NOMO-1 treated with dmso at 0.1 percent for 144 hours (cell line): Measurements from ENCODE around the gene F7.

Experiments
- DNase-seq: peaks from one replicate; lab custom pipeline; 2025; ENCODE audit not compliant: unreplicated experiment; lab: John Stamatoyannopoulos, UW

Gene F7

GRCh38 chr13:113129921-113130750, 24.5 kb downstream of the F7 start:
- no peak for DNase-seq

- no peak for DNase-seq
These were observed 29.7 kb downstream of the F7 start for GRCh38 chr13:113135281-113135760.

GRCh38 chr13:113137691-113138298, 32.2 kb downstream of the F7 start:
- no peak for DNase-seq

- peak; percentile 21 for DNase-seq
These were observed 33.4 kb downstream of the F7 start for GRCh38 chr13:113138792-113139551.

- DNase-seq = no peak
These were observed 34.0 kb downstream of the F7 start for GRCh38 chr13:113139577-113139976.

GRCh38 chr13:113140677-113141600, 35.3 kb downstream of the F7 start:
- DNase-seq = no peak

GRCh38 chr13:113141601-113141970, 36.0 kb downstream of the F7 start:
- DNase-seq = no peak

GRCh38 chr13:113142876-113143275, 37.3 kb downstream of the F7 start:
- DNase-seq = no peak

- DNase-seq = no peak
These were observed 38.1 kb downstream of the F7 start for GRCh38 chr13:113143466-113144254.

- no peak for DNase-seq
These were observed 38.7 kb downstream of the F7 start for GRCh38 chr13:113144255-113144629.

GRCh38 chr13:113145496-113145895, 39.9 kb downstream of the F7 start:
- no peak for DNase-seq

GRCh38 chr13:113145911-113146598, 40.5 kb downstream of the F7 start:
- no peak for DNase-seq

- DNase-seq = no peak
These were observed 41.2 kb downstream of the F7 start for GRCh38 chr13:113146750-113147149.

GRCh38 chr13:113147206-113147605, 41.6 kb downstream of the F7 start:
- no peak for DNase-seq

GRCh38 chr13:113148407-113148806, 42.8 kb downstream of the F7 start:
- DNase-seq = no peak

GRCh38 chr13:113148940-113149503, 43.4 kb downstream of the F7 start:
- no peak for DNase-seq

- DNase-seq = no peak
These were observed 44.3 kb downstream of the F7 start for GRCh38 chr13:113149711-113150549.
